ENCODE data around the gene ITGA5.

Gene ITGA5

DNA sequence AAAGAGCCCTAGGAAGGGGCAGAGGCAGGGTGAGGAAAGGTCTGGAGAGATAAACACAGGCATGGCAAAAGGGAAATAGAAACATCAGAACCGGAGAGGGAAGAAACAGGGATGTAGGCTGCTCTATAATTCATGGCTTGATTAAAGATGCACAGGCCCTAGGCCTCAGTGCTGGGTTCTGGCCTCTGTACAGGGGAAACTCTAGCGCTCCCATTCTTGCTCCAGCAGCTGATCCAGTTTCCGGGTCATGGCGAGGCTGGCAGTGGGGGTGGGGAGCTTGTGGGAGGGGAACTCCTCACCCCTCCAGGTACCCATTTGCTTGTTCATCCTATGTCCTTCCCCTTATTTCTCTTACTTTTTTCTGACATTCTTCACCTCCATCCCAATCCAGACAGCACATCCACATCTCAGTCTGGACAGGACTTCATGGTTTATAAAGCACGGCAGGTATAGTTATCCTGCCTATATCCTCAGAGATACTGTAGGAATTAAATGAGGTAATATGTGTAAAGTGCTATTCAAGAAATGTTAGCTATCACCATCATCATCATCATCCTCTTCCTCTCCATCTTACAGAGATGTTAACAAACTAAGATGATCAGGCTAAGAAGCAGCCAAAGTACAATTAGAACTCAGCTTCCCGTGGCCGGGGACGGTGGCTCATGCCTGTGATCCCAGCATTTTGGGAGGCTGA is 46.8 kb downstream of the ITGA5 start:
- DNase-seq (ENCODE audit: low read depth in 3 of 3, low spot score in 1 of 3): no peak

DNA sequence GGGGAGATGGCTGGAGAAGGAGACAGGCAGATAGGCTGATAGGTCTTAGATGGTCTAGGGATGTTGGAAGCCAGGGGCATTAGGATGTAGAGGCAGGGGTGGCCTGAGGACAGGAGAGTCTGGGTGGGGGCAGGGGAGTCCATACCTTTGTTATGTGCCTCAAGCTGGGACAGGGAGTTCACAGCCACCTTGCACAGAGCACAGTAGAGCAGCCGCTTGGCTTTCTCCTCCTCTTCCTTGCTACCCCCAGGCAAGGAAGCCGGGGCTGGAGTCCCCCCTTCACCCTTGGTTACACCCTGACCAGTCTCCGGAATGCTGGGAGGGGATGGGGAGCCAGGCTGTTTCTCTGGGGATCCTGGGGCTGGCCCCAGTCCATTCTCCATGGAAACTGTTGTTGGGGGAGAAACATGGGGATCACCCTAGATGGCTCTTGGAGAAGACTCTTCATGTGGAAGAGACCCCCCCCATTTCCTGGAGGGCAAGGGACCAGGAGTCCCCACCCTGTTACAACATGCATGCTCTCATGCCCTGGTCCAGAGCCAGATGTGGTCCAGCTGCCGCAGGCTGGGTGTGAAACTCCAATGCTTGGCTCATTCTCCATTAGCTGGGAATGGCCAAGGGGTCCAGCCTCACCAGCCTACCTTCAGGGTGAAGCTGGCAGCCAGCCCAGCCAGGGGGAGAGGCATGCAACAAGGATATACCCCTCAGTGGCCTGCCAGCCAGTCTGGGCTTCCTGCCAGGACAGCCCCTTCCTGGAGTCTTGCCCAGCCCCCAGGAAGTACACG is 47.5 kb downstream of the ITGA5 start:
- DNase-seq (ENCODE audit: low read depth in 3 of 3, low spot score in 1 of 3): no peak

DNA sequence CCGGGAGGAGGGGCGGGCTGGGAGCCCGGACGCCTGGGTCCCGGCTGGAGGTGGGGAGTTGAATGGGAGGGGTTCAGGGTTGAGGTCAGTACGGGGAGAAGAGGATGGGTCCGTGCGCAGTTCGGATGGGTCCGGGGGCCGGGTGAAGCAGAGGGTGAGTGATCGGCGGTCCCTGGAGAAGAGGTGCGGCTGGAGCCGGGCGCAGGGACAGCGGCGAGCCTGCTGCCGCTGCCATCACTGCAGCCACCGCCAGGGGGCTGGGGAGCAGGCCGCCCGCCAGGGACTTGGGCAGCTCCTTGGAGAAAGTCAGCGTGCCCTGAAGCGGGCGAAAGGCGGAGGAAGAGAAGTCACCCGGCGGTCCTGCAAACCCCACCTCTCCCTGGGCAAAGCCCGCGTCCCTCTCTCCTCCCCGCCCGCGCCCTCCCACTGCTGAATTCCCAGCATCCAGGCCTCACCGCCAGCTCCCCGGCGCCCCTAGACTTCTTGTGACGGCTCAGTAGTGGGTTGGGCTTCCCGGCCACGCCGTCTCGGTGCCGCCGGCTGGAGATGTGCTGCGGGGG is 48.8 kb downstream of the ITGA5 start:
- DNase-seq (ENCODE audit: low read depth in 3 of 3, low spot score in 1 of 3): no peak

DNA sequence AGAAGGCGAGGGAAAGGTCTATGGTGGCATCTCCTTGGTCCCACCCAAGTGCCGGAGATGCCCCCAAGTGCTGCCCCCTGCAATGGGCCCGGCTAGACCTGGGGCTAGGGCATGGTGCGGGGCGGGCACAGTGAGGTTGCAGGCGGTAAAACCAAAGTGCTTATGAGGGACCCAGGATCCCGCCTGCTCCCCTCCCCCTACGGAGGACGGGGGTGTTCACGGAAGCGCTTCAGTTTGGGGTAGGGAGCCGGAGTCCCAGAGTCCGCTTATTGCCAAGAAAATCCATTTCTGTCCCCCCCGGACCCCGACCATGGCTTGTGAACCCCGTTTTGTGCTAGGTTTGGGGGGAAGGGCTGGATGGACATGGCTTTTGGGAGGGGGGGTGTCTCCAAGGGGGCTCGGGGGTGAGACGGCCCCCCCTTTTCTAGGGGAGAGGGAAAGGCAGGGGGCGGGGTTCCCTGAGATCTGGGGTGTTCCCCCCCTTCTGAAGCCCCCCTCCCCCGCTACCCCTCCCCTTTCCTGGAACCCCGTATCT is 49.4 kb downstream of the ITGA5 start:
- no peak for DNase-seq (ENCODE audit: low read depth in 3 of 3, low spot score in 1 of 3)

DNA sequence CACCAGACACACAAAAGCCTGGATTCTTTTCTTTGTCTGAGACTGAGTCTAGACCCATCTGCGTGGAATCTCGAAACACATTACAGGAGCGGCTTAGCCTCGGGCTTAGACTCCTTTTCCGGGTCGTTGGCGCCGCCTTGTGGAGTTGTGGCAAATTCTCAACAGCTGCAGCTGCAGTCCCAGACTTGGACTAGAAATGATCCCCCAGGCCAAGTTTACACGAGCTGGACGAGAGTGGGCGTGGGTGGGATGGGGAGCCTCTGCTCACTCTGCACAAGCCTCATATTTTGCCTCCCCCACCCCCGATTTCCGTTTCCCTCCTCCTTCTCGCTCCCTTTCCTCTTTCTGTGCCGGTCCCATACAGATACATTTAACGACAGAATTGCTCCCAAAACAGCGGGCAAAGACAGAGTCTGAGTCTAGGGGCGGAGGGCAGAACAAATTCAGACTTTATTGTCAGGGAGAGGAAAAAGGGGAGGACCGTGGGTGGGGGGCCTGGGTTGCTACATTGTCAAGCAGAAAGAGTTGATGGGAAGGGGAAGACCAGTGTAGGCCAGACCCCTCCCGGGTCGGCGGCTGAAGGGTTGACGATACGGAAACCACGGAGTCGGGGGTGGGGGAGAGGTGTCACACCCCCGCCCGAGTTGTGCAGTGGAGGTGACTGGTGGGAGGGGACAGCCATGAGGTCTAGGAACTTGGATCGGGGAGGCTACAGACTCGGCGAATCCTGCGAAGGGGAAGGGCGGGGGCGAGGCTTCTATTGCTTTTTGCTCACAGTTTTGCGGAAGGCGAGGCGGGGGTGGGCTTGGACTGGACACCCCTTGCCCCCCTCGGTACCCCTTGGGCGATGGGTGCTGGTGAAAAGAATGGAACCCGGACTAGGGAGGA is 50.1 kb downstream of the ITGA5 start:
- peak; percentile 61 to 90 (median 76) for DNase-seq (ENCODE audit: low read depth in 3 of 3, low spot score in 1 of 3)

DNA sequence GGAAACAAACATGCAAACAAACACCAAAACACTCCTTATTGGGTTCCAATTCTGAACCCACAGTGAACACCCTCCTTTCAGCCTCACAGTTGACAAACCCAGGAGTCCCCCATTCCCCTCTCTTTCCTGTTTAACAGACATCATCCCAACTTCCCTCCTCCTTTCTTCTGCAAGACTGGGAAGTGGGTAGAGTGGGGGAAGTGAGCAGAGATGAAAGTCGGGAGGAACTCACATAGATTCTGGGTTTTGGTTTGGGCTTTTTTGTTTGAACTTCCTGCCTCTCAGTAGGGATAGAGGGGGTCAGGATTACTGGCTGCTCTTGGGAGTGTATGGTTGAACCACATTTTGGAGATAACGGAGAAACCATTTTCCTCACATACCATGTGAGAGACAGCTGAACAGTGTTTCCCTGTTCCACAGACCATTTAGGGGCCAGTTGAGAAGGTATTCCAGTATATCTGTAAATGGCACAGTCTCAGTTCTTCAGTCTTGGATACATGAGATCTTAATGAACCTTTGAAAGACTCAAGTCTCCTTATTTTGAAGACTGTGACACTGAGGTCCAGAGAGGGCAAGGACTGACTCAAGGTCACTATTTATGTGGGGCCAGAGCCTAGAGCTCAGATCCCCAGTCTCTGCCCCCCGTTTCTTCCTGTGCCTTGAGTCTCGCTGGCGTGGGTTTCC is 50.9 kb downstream of the ITGA5 start:
- no peak for DNase-seq (ENCODE audit: low read depth in 3 of 3, low spot score in 1 of 3)

DNA sequence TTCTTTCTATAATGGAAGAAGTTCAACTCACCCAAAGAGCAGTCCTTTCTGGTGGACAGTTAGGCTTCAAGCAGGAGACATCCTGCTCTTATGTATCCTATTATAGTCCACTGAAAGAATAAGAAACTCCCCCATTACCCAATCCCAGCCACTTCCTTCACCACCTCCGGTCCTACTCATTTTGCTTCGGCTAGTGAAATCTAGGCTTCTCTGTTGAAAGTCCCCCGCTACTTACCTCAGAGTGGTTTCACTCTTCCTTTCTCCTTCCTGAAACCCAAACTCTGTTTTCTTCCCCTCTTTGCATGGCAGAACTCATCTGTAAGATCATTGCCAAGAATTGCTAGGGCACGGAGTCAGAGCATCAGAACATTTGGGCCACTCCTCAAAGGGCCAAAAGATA is 54.7 kb downstream of the ITGA5 start, which contains the start of gene GPR84:
Gene GPR84, minus strand, starts transcription at position 74 of the 400 bp plus-strand sequence. CDS start 635 bp downstream, outside the sequence.
- no peak for DNase-seq (ENCODE audit: low read depth in 3 of 3, low spot score in 1 of 3)

DNA sequence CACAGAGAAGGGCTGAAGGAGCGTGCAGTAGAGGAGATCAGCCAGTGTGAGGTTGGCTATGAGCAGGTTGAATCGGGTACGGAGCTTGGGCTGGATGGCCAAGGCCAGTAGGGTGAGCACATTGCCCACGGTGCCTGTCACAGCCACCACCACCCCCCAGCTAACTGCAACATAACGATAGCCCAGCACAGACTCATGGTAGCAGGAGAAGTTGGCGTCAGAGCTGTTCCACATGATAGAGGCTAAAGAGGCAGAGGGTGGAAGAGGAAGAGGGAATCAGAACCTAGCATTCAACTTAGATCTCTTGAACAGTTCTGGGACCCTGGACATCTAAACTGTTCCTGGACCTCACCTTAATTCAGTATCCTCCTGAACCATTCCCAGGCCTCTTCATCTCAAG is 55.4 kb downstream of the ITGA5 start:
- DNase-seq (ENCODE audit: low read depth in 3 of 3, low spot score in 1 of 3): no peak

DNA sequence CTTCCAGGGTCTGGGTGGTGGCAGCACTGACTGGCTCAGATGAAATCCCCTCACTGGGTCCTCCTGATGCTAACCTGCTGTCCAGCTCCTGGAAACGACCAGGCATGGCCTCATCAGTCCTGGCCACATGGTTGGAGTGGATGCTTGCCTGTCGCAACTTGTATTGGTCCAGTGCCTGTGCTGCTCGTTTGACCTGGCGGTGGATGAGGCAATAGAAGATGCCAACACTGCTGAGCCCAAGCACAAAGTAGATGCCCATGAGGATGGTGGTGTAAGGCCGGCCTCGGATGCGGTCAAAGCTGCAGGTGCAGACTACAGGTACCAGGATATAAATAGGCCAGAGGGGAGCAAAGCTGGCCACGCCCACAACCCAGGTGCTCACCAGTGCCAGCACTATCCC is 56.0 kb downstream of the ITGA5 start:
- DNase-seq (ENCODE audit: low read depth in 3 of 3, low spot score in 1 of 3): no peak

DNA sequence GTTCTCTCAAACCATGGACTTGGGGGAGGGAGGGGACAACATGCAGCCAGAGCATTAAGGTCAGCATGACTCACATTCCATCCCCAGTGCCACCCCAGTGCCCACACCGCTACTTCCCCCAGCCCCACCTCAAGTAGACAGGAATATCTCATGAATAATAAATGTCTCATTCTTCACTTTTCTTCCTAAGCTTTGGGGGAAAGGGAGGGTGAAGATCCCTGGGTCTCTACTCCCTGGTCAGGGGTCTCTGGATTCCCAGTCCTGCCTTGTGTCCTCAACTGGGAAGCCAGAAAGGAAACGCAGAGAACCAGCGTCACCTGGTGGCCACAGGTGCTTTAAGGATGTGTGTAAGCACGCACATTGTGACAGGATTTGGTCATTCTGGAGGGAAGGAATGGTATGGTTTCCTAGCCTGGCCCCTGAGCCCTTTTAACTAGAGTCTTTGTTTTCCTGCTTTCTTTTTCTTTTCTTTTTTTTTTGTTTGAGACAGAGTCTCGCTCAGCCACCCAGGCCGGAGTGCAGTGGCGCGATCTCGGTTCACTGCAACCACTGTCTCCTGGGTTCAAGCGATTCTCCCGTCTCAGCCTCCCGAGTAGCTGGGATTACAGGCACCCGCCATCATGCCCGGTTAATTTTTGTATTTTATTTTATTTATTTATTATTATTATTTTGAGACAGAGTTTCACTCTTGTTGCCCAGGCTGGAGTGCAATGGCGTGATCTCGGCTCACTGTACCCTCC is 58.2 kb downstream of the ITGA5 start:
- peak in 1 of 3 donors; percentile 42 for DNase-seq (ENCODE audit: low read depth in 3 of 3, low spot score in 1 of 3)

DNA sequence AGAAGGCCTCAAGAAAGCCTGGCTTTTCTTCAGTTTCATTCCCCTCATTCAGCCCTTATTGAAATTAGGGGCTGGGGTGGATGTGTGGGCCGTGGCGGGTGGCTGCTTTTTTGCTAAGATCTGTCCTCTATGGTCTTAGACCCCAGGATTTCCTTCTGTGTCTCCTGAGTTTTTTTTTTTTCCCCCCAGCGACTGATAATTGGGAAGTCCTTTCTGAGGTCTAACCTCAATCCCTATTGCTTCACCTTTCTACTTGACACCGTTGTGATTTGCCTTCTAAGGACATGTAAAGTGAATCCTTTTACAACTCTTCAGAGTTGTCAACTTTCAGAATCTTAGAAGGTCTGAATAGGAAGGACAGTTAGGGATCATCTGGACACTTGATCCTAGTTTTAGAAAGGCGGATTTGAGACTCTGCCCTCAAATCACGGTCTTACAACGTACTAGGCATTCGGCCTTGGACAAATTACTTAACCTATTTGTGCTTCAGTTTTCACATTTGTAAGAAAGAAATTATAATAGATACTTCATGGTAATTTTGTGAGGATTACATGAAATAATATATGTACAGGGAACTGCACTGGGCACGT is 59.2 kb downstream of the ITGA5 start:
- DNase-seq (ENCODE audit: low read depth in 3 of 3, low spot score in 1 of 3): no peak

DNA sequence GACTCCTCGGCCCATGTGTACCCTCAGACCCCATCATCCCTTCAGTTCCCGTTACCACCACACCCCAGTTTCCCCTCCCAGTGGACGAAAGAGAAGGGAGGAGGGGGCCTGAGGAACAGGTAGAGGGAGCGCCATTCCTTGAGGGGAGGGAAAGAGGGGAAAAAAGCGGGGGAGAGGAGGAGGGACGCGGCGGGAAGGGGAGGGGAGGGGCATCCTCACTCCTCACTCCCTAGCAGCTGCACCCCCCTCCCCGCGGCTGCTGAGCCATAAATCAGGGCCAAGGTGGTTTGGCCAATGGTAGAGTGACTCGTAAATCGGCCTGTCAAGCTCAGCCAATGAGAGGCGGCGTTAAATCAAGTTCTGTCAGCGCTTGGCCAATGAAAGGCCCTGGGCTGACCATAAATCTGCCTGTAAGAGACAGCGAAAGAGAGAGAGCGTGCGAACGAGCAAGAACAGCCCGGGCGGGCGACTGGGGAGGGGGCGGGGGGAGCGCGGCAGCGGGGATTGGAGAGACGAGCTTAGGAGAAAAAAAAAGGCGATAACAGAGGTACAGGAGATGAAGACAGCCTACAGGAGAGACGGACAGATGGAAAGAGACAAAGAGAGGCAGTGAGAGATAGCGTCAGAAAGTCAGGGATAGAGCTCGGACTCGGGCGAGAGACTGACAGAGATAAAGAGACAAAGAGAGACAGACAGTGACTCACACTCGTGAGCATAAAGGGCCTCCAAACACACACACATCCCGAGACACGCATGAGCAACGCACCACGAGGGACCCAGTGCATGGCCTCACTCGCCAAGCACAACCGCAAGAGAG is 59.9 kb downstream of the ITGA5 start:
- peak; percentile 74 to 92 (median 85) for DNase-seq (ENCODE audit: low read depth in 3 of 3, low spot score in 1 of 3)

DNA sequence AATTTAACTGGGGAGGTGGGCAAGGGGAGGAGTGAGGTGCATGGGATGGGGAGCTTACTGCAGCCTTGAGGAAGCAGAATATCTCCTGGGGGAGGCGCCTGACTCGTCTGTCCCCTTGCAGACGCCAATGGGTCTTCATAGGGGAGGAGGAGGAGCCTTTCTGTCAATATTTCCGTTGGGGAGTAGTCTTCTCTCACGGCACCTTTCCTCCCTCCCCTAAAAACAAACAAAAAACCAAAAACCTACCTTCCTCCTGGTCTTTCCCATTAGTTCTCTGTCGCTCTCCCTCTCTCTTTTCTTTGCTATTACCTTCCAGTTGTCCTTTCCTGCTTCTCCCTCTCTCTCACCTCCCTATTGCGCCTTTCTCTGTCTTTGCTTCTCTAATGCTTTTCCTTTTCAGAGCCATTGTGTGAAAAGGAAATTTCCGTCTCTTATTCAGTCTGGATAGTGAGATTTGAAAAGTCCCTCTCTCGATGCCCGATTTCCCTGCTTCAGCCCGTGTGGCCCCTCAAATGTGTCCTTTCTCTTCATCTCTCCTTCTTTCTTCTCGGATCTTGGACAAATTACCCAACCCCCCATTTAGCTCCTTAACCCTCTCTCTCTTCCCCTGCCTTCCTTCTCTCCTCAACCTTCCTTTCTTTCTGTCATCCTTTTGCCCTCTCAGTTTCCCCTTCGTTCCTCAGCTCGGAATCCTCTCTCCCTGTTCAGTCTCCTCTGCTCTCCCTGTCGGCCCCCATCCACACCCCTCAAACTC is 60.7 kb downstream of the ITGA5 start:
- peak in 1 of 3 donors; percentile 11 for DNase-seq (ENCODE audit: low read depth in 3 of 3, low spot score in 1 of 3)

DNA sequence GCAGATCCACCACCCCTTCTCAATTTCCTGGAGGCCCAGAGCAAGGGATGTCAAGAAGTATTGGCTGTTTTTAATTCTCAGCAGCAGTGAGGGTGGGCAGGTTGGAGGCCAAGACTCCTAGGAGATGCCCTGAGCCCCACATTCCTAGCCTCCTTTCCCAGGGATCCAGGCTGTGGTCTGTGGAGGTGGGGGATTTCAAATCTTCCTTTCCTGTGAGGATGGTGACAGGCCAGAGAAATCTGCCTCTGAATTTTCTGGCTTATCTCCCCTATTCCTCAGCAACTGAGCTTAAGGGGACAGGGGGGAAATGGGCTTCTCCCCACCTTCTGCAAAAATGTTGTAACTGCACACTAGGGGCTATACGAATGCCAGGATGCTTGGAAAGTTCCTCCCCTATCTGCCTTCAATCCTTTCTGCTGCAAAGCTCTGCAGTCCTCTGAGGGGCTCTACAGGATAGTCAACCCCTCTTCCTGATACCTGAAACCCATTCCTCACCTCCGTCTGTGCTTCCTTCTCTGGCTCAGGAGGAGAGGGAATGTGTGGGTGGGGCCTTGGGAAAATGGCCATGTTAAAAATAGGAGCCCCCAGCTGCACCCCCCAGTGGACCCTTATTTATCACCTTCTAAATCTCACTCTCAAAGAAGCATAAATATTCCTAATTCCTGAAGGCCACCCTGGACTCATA is 61.4 kb downstream of the ITGA5 start:
- no peak for DNase-seq (ENCODE audit: low read depth in 3 of 3, low spot score in 1 of 3)

DNA sequence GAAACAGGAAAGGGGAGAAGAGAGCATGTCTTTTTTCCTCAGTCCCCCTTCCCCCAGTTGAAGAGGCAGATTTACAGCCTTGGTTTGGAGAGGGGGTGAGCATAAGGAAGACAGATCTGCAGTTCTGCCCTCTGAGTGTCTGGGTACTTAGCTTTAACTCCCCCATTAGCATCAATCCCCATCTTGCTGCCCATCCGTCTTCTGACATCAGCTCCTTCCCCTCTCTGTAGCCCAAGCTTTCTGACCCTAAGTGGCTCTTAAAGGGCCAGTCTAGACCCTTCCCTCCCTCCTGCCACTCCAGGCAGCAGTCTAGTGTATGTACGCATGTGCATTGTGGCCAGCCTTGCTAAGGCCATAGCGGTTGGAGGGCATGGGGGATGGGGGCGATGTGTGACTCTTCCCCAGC is 62.1 kb downstream of the ITGA5 start:
- DNase-seq (ENCODE audit: low read depth in 3 of 3, low spot score in 1 of 3): no peak

DNA sequence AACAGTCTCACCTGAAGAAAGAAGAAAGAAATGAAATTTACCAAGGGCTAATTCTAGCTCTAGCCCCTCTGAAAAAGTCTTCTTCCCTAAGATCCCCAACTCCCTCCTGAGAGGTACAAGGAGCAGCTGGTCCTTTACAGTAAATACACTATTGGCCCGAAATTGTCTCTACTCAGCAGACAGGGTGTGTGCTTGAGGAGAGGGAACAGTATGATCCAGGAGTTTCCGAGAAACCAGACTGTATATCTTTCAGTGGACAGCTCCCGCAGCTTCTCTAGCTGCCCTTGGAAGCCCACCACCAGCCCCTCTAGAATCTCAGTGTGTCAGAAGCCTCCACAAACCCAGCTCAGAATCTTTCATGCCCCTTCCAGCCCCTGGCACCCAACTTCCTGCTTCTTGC is 62.8 kb downstream of the ITGA5 start:
- no peak for DNase-seq (ENCODE audit: low read depth in 3 of 3, low spot score in 1 of 3)

Data from stimulated activated CD4-positive, alpha-beta T cell treated with anti-CD3 and anti-CD28 coated beads, TNF-alpha, amount 100 ng/mL, for 1 hour (primary cell).